ENCODE results near the gene CPLX3.

Gene CPLX3

DNA sequence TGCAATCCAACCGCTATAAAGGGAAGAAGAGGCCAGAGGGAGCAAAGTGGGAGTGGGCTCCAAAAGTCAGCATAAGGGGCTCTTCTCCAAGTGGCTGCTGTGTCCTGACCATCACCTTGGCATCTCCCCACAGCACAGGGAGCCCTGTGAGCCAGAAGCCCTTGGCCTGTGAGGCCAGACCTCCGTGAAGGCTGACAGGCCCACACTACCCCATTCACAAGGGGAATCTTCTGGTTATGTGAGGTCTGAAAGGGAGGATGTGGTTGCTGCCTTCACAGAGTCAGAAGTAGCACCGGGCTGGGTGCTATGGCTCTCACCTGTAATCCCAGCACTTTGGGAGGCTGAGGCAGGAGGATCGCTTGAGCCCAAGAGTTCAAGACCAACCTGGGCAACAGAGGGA, 19.2 kb downstream of the CPLX3 start:
- no peaks in the 10 kb centered on the region; the same call in 1 of the 2 replicates for H3K36me3 ChIP-seq (ENCODE audit: control insufficient read depth, insufficient read depth, low read length)
- H3K4me3 ChIP-seq (ENCODE audit: low read length) = no peak overlapping the region
- H3K9me3 ChIP-seq (ENCODE audit: control insufficient read depth, insufficient read depth, low read length) = no peaks in the 10 kb centered on the region
- no CpG with 5 or more reads among the region's 4 CpGs for WGBS (ENCODE audit: insufficient coverage, insufficient read length)
- H3K4me1 ChIP-seq (ENCODE audit: control insufficient read depth, insufficient read depth, low read length) = no peaks in the 10 kb centered on the region
- no peaks in the 10 kb centered on the region for H3K27me3 ChIP-seq (ENCODE audit: control insufficient read depth, insufficient read depth, low read length)
- no peak for DNase-seq (ENCODE audit: low read depth, low spot score)
- H3K27ac ChIP-seq (ENCODE audit: low read length) = no peak overlapping the region

DNA sequence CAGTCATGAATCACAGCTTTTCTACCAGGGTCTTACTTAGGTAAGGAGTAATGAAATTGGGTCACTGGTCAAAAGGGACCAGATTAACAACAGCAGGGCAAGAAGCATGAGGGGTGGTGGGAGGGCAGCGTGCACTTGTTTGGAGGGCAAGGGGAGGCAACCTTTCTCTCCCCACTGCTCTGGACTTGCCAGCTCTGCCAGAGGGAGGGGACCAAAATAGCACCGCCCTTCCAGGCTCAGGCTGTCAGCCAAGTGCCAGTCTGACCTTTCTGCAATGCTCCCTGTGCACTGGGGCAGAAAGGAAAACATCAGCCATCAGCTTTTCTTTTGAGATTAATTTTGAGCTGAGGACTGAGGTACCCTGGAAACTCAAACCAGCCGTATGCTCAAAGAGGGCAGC, 21.0 kb downstream of the CPLX3 start:
- peaks cover 6% of the 10 kb centered on the region for H3K36me3 ChIP-seq (ENCODE audit: control insufficient read depth, insufficient read depth, low read length)
- no peak overlapping the region for H3K27ac ChIP-seq (ENCODE audit: low read length)
- no CpG with 5 or more reads among the region's 3 CpGs for WGBS (ENCODE audit: insufficient coverage, insufficient read length)
- H3K27me3 ChIP-seq (ENCODE audit: control insufficient read depth, insufficient read depth, low read length) = no peaks in the 10 kb centered on the region
- H3K4me1 ChIP-seq (ENCODE audit: control insufficient read depth, insufficient read depth, low read length) = no peaks in the 10 kb centered on the region
- no peaks in the 10 kb centered on the region for H3K9me3 ChIP-seq (ENCODE audit: control insufficient read depth, insufficient read depth, low read length)
- DNase-seq (ENCODE audit: low read depth, low spot score) = no peak
- H3K4me3 ChIP-seq (ENCODE audit: low read length) = no peak overlapping the region

DNA sequence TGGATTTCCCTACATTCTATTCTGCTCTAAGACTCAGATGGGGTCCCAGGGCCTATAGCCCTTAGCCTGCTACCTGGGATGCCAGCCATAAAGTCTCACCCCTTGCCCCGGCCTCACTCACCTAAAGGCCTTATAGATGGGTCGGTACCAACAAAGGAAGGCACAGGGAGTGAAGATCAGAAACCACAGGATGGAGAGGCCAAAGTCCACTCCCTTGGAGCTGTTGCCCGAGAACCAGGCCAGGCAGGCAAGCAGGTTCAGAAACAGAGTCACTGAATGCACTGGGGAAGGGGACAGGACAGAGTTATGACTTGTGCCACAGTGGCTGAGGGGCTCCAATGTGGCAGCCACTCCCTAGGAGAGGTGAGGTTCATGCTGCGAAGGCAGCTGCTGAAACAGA, 24.0 kb downstream of the CPLX3 start:
- WGBS (ENCODE audit: insufficient coverage, insufficient read length) = no CpG with 5 or more reads among the region's 4 CpGs
- H3K27me3 ChIP-seq (ENCODE audit: control insufficient read depth, insufficient read depth, low read length) = no peaks in the 10 kb centered on the region
- no peak overlapping the region for H3K27ac ChIP-seq (ENCODE audit: low read length)
- H3K4me1 ChIP-seq (ENCODE audit: control insufficient read depth, insufficient read depth, low read length) = no peaks in the 10 kb centered on the region
- H3K36me3 ChIP-seq (ENCODE audit: control insufficient read depth, insufficient read depth, low read length) = peaks cover 12% of the 10 kb centered on the region
- DNase-seq (ENCODE audit: low read depth, low spot score) = no peak
- H3K9me3 ChIP-seq (ENCODE audit: control insufficient read depth, insufficient read depth, low read length) = no peaks in the 10 kb centered on the region
- no peak overlapping the region for H3K4me3 ChIP-seq (ENCODE audit: low read length)

- H3K4me3 ChIP-seq (ENCODE audit: low read length) = no peak overlapping the region
- DNase-seq (ENCODE audit: low read depth, low spot score) = no peak
- no peaks in the 10 kb centered on the region for H3K27me3 ChIP-seq (ENCODE audit: control insufficient read depth, insufficient read depth, low read length)
- peaks cover 12% of the 10 kb centered on the region for H3K36me3 ChIP-seq (ENCODE audit: control insufficient read depth, insufficient read depth, low read length)
- H3K27ac ChIP-seq (ENCODE audit: low read length) = no peak overlapping the region
- WGBS (ENCODE audit: insufficient coverage, insufficient read length) = no CpG with 5 or more reads among the region's 7 CpGs
- no peaks in the 10 kb centered on the region for H3K4me1 ChIP-seq (ENCODE audit: control insufficient read depth, insufficient read depth, low read length)
- no peaks in the 10 kb centered on the region for H3K9me3 ChIP-seq (ENCODE audit: control insufficient read depth, insufficient read depth, low read length)
These were observed 25.5 kb downstream of the CPLX3 start for GRCh38 chr15:74851960-74852359.

- Histone ChIP-seq H3K9me3 (ENCODE audit: control insufficient read depth, insufficient read depth, low read length) (no peaks in the 10 kb centered on the region), H3K27me3 (ENCODE audit: control insufficient read depth, insufficient read depth, low read length) (no peaks in the 10 kb centered on the region), H3K4me3 (ENCODE audit: low read length) (no peak overlapping the region), H3K27ac (ENCODE audit: low read length) (no peak overlapping the region), H3K36me3 (ENCODE audit: control insufficient read depth, insufficient read depth, low read length) (peaks cover 12% of the 10 kb centered on the region), H3K4me1 (ENCODE audit: control insufficient read depth, insufficient read depth, low read length) (no peaks in the 10 kb centered on the region)
- WGBS (ENCODE audit: insufficient coverage, insufficient read length) = no CpG with 5 or more reads among the region's 13 CpGs
- no peak for DNase-seq (ENCODE audit: low read depth, low spot score)
These were observed 28.1 kb downstream of the CPLX3 start for GRCh38 chr15:74854453-74855022.

GRCh38 chr15:74855857-74856256, 29.4 kb downstream of the CPLX3 start:
- Histone ChIP-seq H3K36me3 (ENCODE audit: control insufficient read depth, insufficient read depth, low read length) (peaks cover 12% of the 10 kb centered on the region), H3K27ac (ENCODE audit: low read length) (no peak overlapping the region), H3K4me1 (ENCODE audit: control insufficient read depth, insufficient read depth, low read length) (no peaks in the 10 kb centered on the region)

GRCh38 chr15:74856537-74856936, 30.1 kb downstream of the CPLX3 start:
- H3K4me3 ChIP-seq (ENCODE audit: low read length) = no peak overlapping the region
- no peaks in the 10 kb centered on the region for H3K9me3 ChIP-seq (ENCODE audit: control insufficient read depth, insufficient read depth, low read length)
- H3K36me3 ChIP-seq (ENCODE audit: control insufficient read depth, insufficient read depth, low read length) = peaks cover 12% of the 10 kb centered on the region
- no peak for DNase-seq (ENCODE audit: low read depth, low spot score)
- H3K27me3 ChIP-seq (ENCODE audit: control insufficient read depth, insufficient read depth, low read length) = no peaks in the 10 kb centered on the region
- H3K4me1 ChIP-seq (ENCODE audit: control insufficient read depth, insufficient read depth, low read length) = no peaks in the 10 kb centered on the region
- WGBS (ENCODE audit: insufficient coverage, insufficient read length) = no CpG with 5 or more reads among the region's 1 CpG
- H3K27ac ChIP-seq (ENCODE audit: low read length) = no peak overlapping the region

More at GRCh38 chr15:74855857-74856256, 29.4 kb downstream of the CPLX3 start:
- Histone ChIP-seq H3K9me3 (ENCODE audit: control insufficient read depth, insufficient read depth, low read length) (no peaks in the 10 kb centered on the region), H3K4me3 (ENCODE audit: low read length) (no peak overlapping the region), H3K27me3 (ENCODE audit: control insufficient read depth, insufficient read depth, low read length) (no peaks in the 10 kb centered on the region)
- no CpG with 5 or more reads among the region's 2 CpGs for WGBS (ENCODE audit: insufficient coverage, insufficient read length)
- no peak for DNase-seq (ENCODE audit: low read depth, low spot score)

GRCh38 chr15:74857082-74857655, 30.7 kb downstream of the CPLX3 start:
- Histone ChIP-seq H3K36me3 (ENCODE audit: control insufficient read depth, insufficient read depth, low read length) (peaks cover 6% of the 10 kb centered on the region; the same call in 1 of the 2 replicates), H3K4me1 (ENCODE audit: control insufficient read depth, insufficient read depth, low read length) (no peaks in the 10 kb centered on the region), H3K27ac (ENCODE audit: low read length) (no peak overlapping the region), H3K4me3 (ENCODE audit: low read length) (no peak overlapping the region), H3K27me3 (ENCODE audit: control insufficient read depth, insufficient read depth, low read length) (no peaks in the 10 kb centered on the region), H3K9me3 (ENCODE audit: control insufficient read depth, insufficient read depth, low read length) (no peaks in the 10 kb centered on the region)
- DNase-seq (ENCODE audit: low read depth, low spot score) = no peak
- WGBS (ENCODE audit: insufficient coverage, insufficient read length) = no CpG with 5 or more reads among the region's 5 CpGs

- Histone ChIP-seq H3K27me3 (ENCODE audit: control insufficient read depth, insufficient read depth, low read length) (no peaks in the 10 kb centered on the region), H3K4me1 (ENCODE audit: control insufficient read depth, insufficient read depth, low read length) (no peaks in the 10 kb centered on the region), H3K4me3 (ENCODE audit: low read length) (no peak overlapping the region), H3K36me3 (ENCODE audit: control insufficient read depth, insufficient read depth, low read length) (peaks cover 6% of the 10 kb centered on the region; the same call in 1 of the 2 replicates), H3K27ac (ENCODE audit: low read length) (no peak overlapping the region), H3K9me3 (ENCODE audit: control insufficient read depth, insufficient read depth, low read length) (no peaks in the 10 kb centered on the region)
- DNase-seq (ENCODE audit: low read depth, low spot score) = no peak
- no CpG with 5 or more reads among the region's 9 CpGs for WGBS (ENCODE audit: insufficient coverage, insufficient read length)
These were observed 31.4 kb downstream of the CPLX3 start for GRCh38 chr15:74857671-74858368.

- Histone ChIP-seq H3K4me1 (ENCODE audit: control insufficient read depth, insufficient read depth, low read length) (no peaks in the 10 kb centered on the region), H3K27me3 (ENCODE audit: control insufficient read depth, insufficient read depth, low read length) (no peaks in the 10 kb centered on the region), H3K4me3 (ENCODE audit: low read length) (no peak overlapping the region), H3K9me3 (ENCODE audit: control insufficient read depth, insufficient read depth, low read length) (no peaks in the 10 kb centered on the region), H3K36me3 (ENCODE audit: control insufficient read depth, insufficient read depth, low read length) (0 out of 2 replicates have a peak, but pooled peaks cover 2% of the 10 kb centered on the region), H3K27ac (ENCODE audit: low read length) (no peak overlapping the region)
- no peak for DNase-seq (ENCODE audit: low read depth, low spot score)
- no CpG with 5 or more reads among the region's 4 CpGs for WGBS (ENCODE audit: insufficient coverage, insufficient read length)
These were observed 31.9 kb downstream of the CPLX3 start for GRCh38 chr15:74858369-74858740.
